Measurements from ENCODE around the gene ADAM12.

DNA sequence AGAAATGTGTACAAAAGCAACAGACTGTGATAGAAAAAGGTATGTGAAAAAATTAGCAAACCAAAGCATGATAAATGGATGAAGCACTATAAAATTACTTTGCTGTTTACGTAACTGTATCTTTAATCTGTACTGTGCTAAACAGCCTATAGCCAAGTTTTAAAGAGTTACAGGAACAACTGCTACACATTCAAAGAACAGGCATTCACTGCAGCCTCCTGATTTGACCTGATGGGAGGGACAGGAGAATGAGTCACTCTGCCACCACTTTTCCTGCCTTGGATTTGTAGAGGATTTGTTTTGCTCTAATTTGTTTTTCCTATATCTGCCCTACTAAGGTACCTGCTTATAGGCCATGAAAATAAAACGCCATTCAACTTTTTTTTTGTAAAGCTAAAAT is 375.8 kb downstream of the ADAM12 start:
- TF ChIP-seq SETDB1 (IDR thresholded peaks at IDR 0.05; ENCODE audit: low read length) (no peak), ATF7 (IDR thresholded peaks at IDR 0.05) (no peak), EZH2 (IDR thresholded peaks at IDR 0.05; ENCODE audit: borderline replicate concordance, low read depth, low read length) (no peak), SMC3 (conservative IDR thresholded peaks at IDR 0.05; ENCODE audit: insufficient read depth, low read depth, low read length) (no peak), SP1 (CRISPR knock-in tag; IDR thresholded peaks at IDR 0.05) (no peak), SRSF1 (IDR thresholded peaks at IDR 0.05; ENCODE audit: low read depth, low read length) (no peak), NBN (IDR thresholded peaks at IDR 0.05; ENCODE audit: low read depth) (no peak), CEBPB (tag; IDR thresholded peaks at IDR 0.05) (no peak), CXXC5 (CRISPR knock-in tag; IDR thresholded peaks at IDR 0.05) (no peak), FOXP4 (CRISPR knock-in tag; IDR thresholded peaks at IDR 0.05; ENCODE audit: borderline replicate concordance) (no peak), NFRKB (IDR thresholded peaks at IDR 0.05; ENCODE audit: low read depth) (no peak), SFPQ (IDR thresholded peaks at IDR 0.05; ENCODE audit: low read depth, low read length) (no peak)

All from K562 (cell line).